Measurements from ENCODE around the gene ZNF319. TPM values are rescaled to one million over a fixed set of nuclear protein-coding genes. Genes with fewer than 3 reads are reported as not detected.

The ZNF319 gene
- total RNA-seq, 1 donor from 2014 or later: 2.4 TPM

GRCh38 chr16:57951204-57951960, 49.1 kb downstream of the ZNF319 start:
- DNase-seq: no peak

- no peak for DNase-seq
Measured at GRCh38 chr16:57950382-57950781, 50.1 kb downstream of the ZNF319 start.

- DNase-seq: no peak
Measured at GRCh38 chr16:57949595-57950238, 50.8 kb downstream of the ZNF319 start.

GRCh38 chr16:57949013-57949412, 51.5 kb downstream of the ZNF319 start:
- DNase-seq: no peak

DNA sequence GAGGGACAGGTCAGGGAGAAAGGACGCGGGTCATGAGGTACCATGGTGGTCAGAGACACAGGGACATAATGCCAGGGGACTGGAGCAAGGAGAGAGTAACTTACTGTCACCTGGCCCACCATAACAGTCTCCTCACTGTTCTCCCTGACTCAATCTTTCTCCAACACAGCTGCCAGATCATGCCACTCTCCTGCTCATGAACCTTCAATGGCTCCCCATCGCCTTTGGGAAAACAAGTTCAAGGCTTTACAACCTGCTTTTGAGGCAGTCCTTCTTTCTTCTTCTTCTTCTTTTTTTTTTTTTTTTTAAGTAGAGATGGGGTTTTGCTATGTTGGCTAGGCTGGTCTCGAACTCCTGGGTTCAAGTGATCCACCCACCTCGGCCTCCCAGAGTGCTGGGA, 52.4 kb downstream of the ZNF319 start:
- no peak for DNase-seq

GRCh38 chr16:57947261-57947660, 53.2 kb downstream of the ZNF319 start:
- no peak for DNase-seq

DNA sequence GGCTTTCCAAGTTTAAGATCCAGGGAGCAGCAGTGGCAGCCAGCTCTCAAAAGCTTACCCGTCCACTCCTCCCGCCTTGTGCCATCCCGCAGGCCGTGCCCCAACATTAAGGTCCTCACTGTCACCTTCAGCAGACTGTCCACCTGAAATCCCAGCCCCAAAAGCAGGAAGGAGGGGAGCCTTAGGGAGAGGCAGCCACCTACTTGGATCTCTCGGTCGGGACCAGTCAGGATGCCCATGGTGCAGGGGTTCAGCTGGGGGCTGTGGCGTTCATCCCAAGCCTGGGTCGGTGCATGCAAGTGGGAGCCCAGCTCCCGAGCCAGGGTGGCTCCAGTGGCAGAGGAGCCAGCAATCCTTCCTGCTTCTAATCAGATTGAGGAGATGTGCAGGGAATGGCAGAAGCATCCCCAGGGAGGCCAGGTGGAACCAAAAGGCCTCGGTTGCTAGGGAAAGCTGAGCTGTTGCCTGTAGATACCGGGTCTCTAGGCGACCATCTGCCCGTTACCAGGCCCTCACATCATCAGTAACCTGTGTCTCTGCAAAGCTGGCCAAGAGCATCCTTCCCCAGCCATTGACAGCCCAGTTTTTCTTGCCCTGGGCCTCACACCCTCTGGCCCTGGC, 54.2 kb downstream of the ZNF319 start:
- no peak for DNase-seq

- no peak for DNase-seq
Measured at GRCh38 chr16:57945740-57946138, 54.7 kb downstream of the ZNF319 start.

GRCh38 chr16:57944970-57945739, 55.3 kb downstream of the ZNF319 start:
- no peak for DNase-seq

Other genes starting within 250 kb of the ZNF319 start
- gene KIFC3, start 198.2 kb downstream of the ZNF319 start, total RNA-seq: 21.3 TPM
- gene CNGB1, start 29.5 kb downstream of the ZNF319 start, total RNA-seq: 0.20 TPM
- 5.1 TPM for gene USB1, start 735 bp upstream of the ZNF319 start, total RNA-seq
- 6.6 TPM for gene MMP15, start 25.1 kb upstream of the ZNF319 start, total RNA-seq
- gene CFAP20, start 128.7 kb upstream of the ZNF319 start, total RNA-seq: 53.5 TPM
- 39.4 TPM for gene CSNK2A2, start 197.4 kb upstream of the ZNF319 start, total RNA-seq

Measured in skin of body (tissue), 2 donors.